H1 (cell line): ENCODE data around the gene AFF2. TPM values are rescaled to one million over a fixed set of nuclear protein-coding genes. Genes with fewer than 3 reads are reported as not detected.

ENCODE experiments used
- CTCF ChIA-PET: fragments of 300-600 bp; sonication (Branson Sonifier 250); formaldehyde crosslinking; loops from one replicate; lab custom pipeline; 2021; ENCODE audit not compliant: partially characterized antibody; lab: Charles Lee
- POLR2A ChIA-PET: fragments of 300-600 bp; sonication (Branson Sonifier 250); formaldehyde crosslinking; loops from one replicate; lab custom pipeline; 2021; ENCODE audit warnings: inconsistent platforms; ENCODE audit not compliant: partially characterized antibody; lab: Charles Lee
- DNase-seq, 2 experiments: peaks; one replicate each; pipeline versions ENCODE4 v3.0.0 to v3.0.0-alpha.2; 2010 to 2022; ENCODE audit warnings: low spot score in 2 of 2, low read depth in 1 of 2, mixed read lengths in 1 of 2
- FAIRE-seq: peaks from 2 replicates; lab custom pipeline; 2011; peaks lifted over from hg19 to GRCh38; lab: Jason Lieb, UNC
- H2AFZ ChIP-seq: 2 replicates; pipeline ENCODE4 v1.8.1; 2012; ENCODE audit warnings: low read length, inconsistent platforms
- H2AK5ac ChIP-seq: 2 replicates; pipeline ENCODE4 v1.6.1; 2013; ENCODE audit warnings: low read depth, low read length
- H2BK120ac ChIP-seq: replicated peaks from 2 replicates; pipeline ENCODE3; 2013; ENCODE audit warnings: low read depth, low read length, inconsistent platforms
- H2BK12ac ChIP-seq: 2 replicates; pipeline ENCODE4 v1.6.1; 2013; ENCODE audit warnings: low read depth, low read length
- H2BK15ac ChIP-seq: 2 replicates; pipeline ENCODE4 v1.6.1; 2013; ENCODE audit warnings: low read length
- H2BK20ac ChIP-seq: 2 replicates; pipeline ENCODE4 v1.6.1; 2013; ENCODE audit warnings: low read length
- H2BK5ac ChIP-seq: 2 replicates; pipeline ENCODE4 v1.6.1; 2013; ENCODE audit warnings: low read depth, low read length
- H3K14ac ChIP-seq: 2 replicates; pipeline ENCODE4 v1.6.1; 2013; ENCODE audit warnings: inconsistent platforms; ENCODE audit not compliant: insufficient read length
- H3K18ac ChIP-seq: 2 replicates; pipeline ENCODE4 v1.6.1; 2013; ENCODE audit warnings: low read length; ENCODE audit errors: extremely low read depth
- H3K23ac ChIP-seq: 2 replicates; pipeline ENCODE4 v1.6.1; 2013; ENCODE audit warnings: inconsistent platforms; ENCODE audit not compliant: insufficient read length
- H3K23me2 ChIP-seq: 2 replicates; pipeline ENCODE4 v1.6.1; 2013; ENCODE audit warnings: low read depth, low read length
- H3K27ac ChIP-seq: 2 replicates; pipeline ENCODE4 v1.6.1; 2011; ENCODE audit warnings: low read depth, low read length, inconsistent platforms
- H3K27me3 ChIP-seq, 4 experiments: replicated peaks in 1 of 4; 1 replicate in 1 of 4; 2 replicates in 3 of 4; pipeline versions ENCODE4 v1.6.1 to v1.8.1; 2011 to 2013; ENCODE audit warnings: low read length in 3 of 4, mild to moderate bottlenecking in 3 of 4, inconsistent platforms in 2 of 4, mixed read lengths in 2 of 4, moderate library complexity in 1 of 4; ENCODE audit not compliant: control insufficient read depth in 3 of 4, insufficient read depth in 3 of 4; ENCODE audit errors: extremely low read depth in 1 of 4
- H3K36me3 ChIP-seq, 4 experiments: 2 replicates each; pipeline versions ENCODE4 v1.6.1 to v1.8.1; 2011 to 2013; ENCODE audit warnings: mild to moderate bottlenecking in 4 of 4, low read length in 3 of 4, moderate library complexity in 2 of 4, control low read depth in 1 of 4, inconsistent platforms in 1 of 4; ENCODE audit not compliant: insufficient read depth in 4 of 4, control insufficient read depth in 2 of 4
- H3K4ac ChIP-seq: replicated peaks from 2 replicates; pipeline ENCODE3; 2013; ENCODE audit warnings: low read length, low read depth, mixed read lengths, inconsistent platforms; ENCODE audit not compliant: insufficient read length
- H3K4me1 ChIP-seq, 4 experiments: replicated peaks in 1 of 4; 1 replicate in 1 of 4; 2 replicates in 3 of 4; pipeline versions ENCODE4 v1.6.1 to v1.8.1; 2011 to 2013; ENCODE audit warnings: low read length in 3 of 4, inconsistent platforms in 2 of 4, mixed read lengths in 1 of 4; ENCODE audit not compliant: insufficient read depth in 4 of 4, control insufficient read depth in 3 of 4
- H3K4me2 ChIP-seq, 2 experiments: 2 replicates each; pipeline versions ENCODE4 v1.6.1 to v1.8.1; 2011 to 2013; ENCODE audit warnings: low read depth in 2 of 2, low read length in 2 of 2, control low read depth in 1 of 2, inconsistent platforms in 1 of 2, mild to moderate bottlenecking in 1 of 2; ENCODE audit not compliant: insufficient read depth in 1 of 2
- H3K4me3 ChIP-seq, 4 experiments: fragments of 200-600, 300-600 bp in 1 of 4; sonication (generic), shearing (Covaris generic), sonication (Bioruptor Twin) in 1 of 4; 2 replicates each; pipeline versions ENCODE4 v1.5.1 to v1.8.1; 2011 to 2016; ENCODE audit warnings: low read length in 4 of 4, low read depth in 3 of 4, control low read depth in 2 of 4, inconsistent platforms in 2 of 4, mild to moderate bottlenecking in 2 of 4, mixed read lengths in 1 of 4, moderate library complexity in 1 of 4; ENCODE audit not compliant: insufficient read depth in 2 of 4; ENCODE audit errors: extremely low read depth in 1 of 4
- H3K56ac ChIP-seq: replicated peaks from 2 replicates; pipeline ENCODE3; 2013; ENCODE audit warnings: low read depth, mild to moderate bottlenecking, mixed read lengths, low read length, inconsistent platforms; ENCODE audit not compliant: insufficient read length
- H3K79me1 ChIP-seq: 2 replicates; pipeline ENCODE4 v1.6.1; 2013; ENCODE audit warnings: low read depth, low read length, control low read depth
- H3K79me2 ChIP-seq, 2 experiments: 2 replicates each; pipeline versions ENCODE4 v1.6.1 to v1.8.1; 2012 to 2013; ENCODE audit warnings: low read length in 2 of 2, mild to moderate bottlenecking in 2 of 2, inconsistent platforms in 1 of 2; ENCODE audit not compliant: insufficient read depth in 2 of 2, control insufficient read depth in 1 of 2
- H3K9ac ChIP-seq, 4 experiments: replicated peaks in 1 of 4; 1 replicate in 1 of 4; 2 replicates in 3 of 4; pipeline versions ENCODE4 v1.6.1 to v1.8.1; 2011 to 2013; ENCODE audit warnings: low read depth in 3 of 4, low read length in 3 of 4, control low read depth in 2 of 4, mild to moderate bottlenecking in 2 of 4, moderate library complexity in 2 of 4, inconsistent platforms in 1 of 4; ENCODE audit errors: extremely low read depth in 1 of 4
- H3K9me3 ChIP-seq, 2 experiments: 2 replicates each; pipeline versions ENCODE4 v1.6.1 to v1.8.1; 2012 to 2013; ENCODE audit warnings: mild to moderate bottlenecking in 2 of 2, moderate library complexity in 2 of 2, control low read depth in 1 of 2, inconsistent platforms in 1 of 2, low read depth in 1 of 2, low read length in 1 of 2, mixed read lengths in 1 of 2; ENCODE audit not compliant: insufficient read depth in 2 of 2
- H4K20me1 ChIP-seq, 2 experiments: replicated peaks in 1 of 2; 2 replicates each; pipeline versions ENCODE3 to v1.8.1; 2011 to 2013; ENCODE audit warnings: inconsistent platforms in 2 of 2, low read length in 2 of 2, mild to moderate bottlenecking in 1 of 2; ENCODE audit not compliant: insufficient read depth in 2 of 2, control insufficient read depth in 1 of 2
- H4K5ac ChIP-seq: 2 replicates; pipeline ENCODE4 v1.6.1; 2013; ENCODE audit warnings: low read length, low read depth, mixed read lengths, inconsistent platforms; ENCODE audit not compliant: insufficient read length
- H4K8ac ChIP-seq: 2 replicates; pipeline ENCODE4 v1.8.0; 2013; ENCODE audit warnings: mild to moderate bottlenecking, moderate library complexity, low read length, inconsistent platforms; ENCODE audit not compliant: insufficient read depth; ENCODE audit errors: extremely low read depth
- H4K91ac ChIP-seq: replicated peaks from 2 replicates; pipeline ENCODE3; 2013; ENCODE audit warnings: low read length, mixed read lengths, inconsistent platforms; ENCODE audit not compliant: insufficient read length
- ASH2L ChIP-seq: fragments of 200-600, 300-600 bp; sonication (generic); IDR thresholded peaks from one replicate; pipeline ENCODE4 v1.7.1; 2017; ENCODE audit warnings: low read length
- CBX8 ChIP-seq: fragments of 300-800, 300-1000 bp; sonication (generic); IDR thresholded peaks from 2 replicates; pipeline ENCODE4 v1.7.1; 2016; ENCODE audit warnings: low read depth, low read length, borderline replicate concordance
- CHD1 ChIP-seq: IDR thresholded peaks from 2 replicates; pipeline ENCODE4 v1.6.1; 2012; ENCODE audit warnings: low read depth, low read length, improper control_type of control experiment
- EGR1 ChIP-seq: IDR thresholded peaks from 2 replicates; pipeline ENCODE4 v1.6.1; 2011; ENCODE audit warnings: low read depth, low read length, borderline replicate concordance
- GABPA ChIP-seq: IDR thresholded peaks from 2 replicates; pipeline ENCODE4 v1.6.1; 2011; ENCODE audit warnings: mild to moderate bottlenecking, low read length, moderate library complexity, borderline replicate concordance; ENCODE audit not compliant: insufficient read depth
- HDAC2 ChIP-seq, 2 experiments: fragments of 300-600 bp in 1 of 2; sonication (generic) in 1 of 2; IDR thresholded peaks; 2 replicates each; pipeline ENCODE4 v1.6.1; 2011 to 2012; ENCODE audit warnings: low read depth in 2 of 2, low read length in 2 of 2, mild to moderate bottlenecking in 2 of 2, moderate library complexity in 2 of 2, borderline replicate concordance in 1 of 2, inconsistent platforms in 1 of 2
- NANOG ChIP-seq: IDR thresholded peaks from 2 replicates; pipeline ENCODE4 v1.6.1; 2011; ENCODE audit warnings: low read length, low read depth, mild to moderate bottlenecking, inconsistent platforms; ENCODE audit not compliant: insufficient read depth, poor library complexity, severe bottlenecking
- NRF1 ChIP-seq: IDR thresholded peaks from 2 replicates; pipeline ENCODE4 v1.6.1; 2011; ENCODE audit warnings: mild to moderate bottlenecking, low read depth, low read length, improper control_type of control experiment
- RFX5 ChIP-seq: IDR thresholded peaks from 2 replicates; pipeline ENCODE4 v1.6.1; 2011; ENCODE audit warnings: low read depth, low read length, improper control_type of control experiment, borderline replicate concordance
- TEAD4 ChIP-seq: IDR thresholded peaks from 2 replicates; pipeline ENCODE4 v1.6.1; 2012; ENCODE audit warnings: low read depth, low read length, inconsistent platforms, mixed read lengths
- YY1 ChIP-seq: IDR thresholded peaks from 2 replicates; pipeline ENCODE4 v1.6.1; 2011; ENCODE audit warnings: low read depth, mild to moderate bottlenecking, low read length
- WGBS, 2 experiments: shearing (Covaris generic) in 1 of 2; methylation state at CpG; one replicate each; pipeline versions ENCODE4 v1.1.6 to v1.1.7; 2013 to 2015; ENCODE audit warnings: low lambda C conversion rate in 2 of 2, mixed read lengths in 2 of 2, inconsistent platforms in 1 of 2, low coverage in 1 of 2, missing lambda C conversion rate in 1 of 2; ENCODE audit not compliant: insufficient replicate concordance in 2 of 2, insufficient coverage in 1 of 2, insufficient read length in 1 of 2; ENCODE audit errors: extremely low coverage in 1 of 2, missing lambda C conversion rate in 1 of 2; 5-methylcytosine and 5-hydroxymethylcytosine counted together
- polyA plus RNA-seq, 7 experiments: library from polyadenylated mRNA; depleted of rRNA in 3 of 7; stranded (reverse) in 5 of 7; unstranded in 2 of 7; fragments of >200 nt in 5 of 7; fragments of 200-250 nt in 2 of 7; gene quantifications; 1 replicate in 5 of 7; 2 replicates in 1 of 7; 4 replicates in 1 of 7; pipeline versions ENCODE4 v1.2.1 to v1.2.3, GENCODE V29; 2011 to 2013; ENCODE audit warnings: missing spikeins in 2 of 7, mixed read lengths in 2 of 7
- total RNA-seq: library from RNA; stranded (reverse); fragmentation: NEBNext Ultra II Directional; extraction: Animal tissue kit (Norgen Biotek cat#: 25700); gene quantifications from 2 replicates; pipeline ENCODE4 v1.2.1, GENCODE V29; 2021
- TF ChIP-seq, protein P1 (sequence below), 3 experiments: IDR thresholded peaks; 1 replicate in 2 of 3; 2 replicates in 1 of 3; pipeline versions ENCODE4 v1.5.1 to v1.6.1; 2011; ENCODE audit warnings: low read length in 3 of 3, mild to moderate bottlenecking in 3 of 3, inconsistent platforms in 2 of 3, low read depth in 1 of 3, moderate library complexity in 1 of 3; ENCODE audit not compliant: insufficient read depth in 1 of 3; ENCODE audit errors: control extremely low read depth in 1 of 3

AFF2 gene
- total and polyA plus RNA-seq, 2 of the 8 experiments (the other 6 are each of a cell fraction or from before 2014, with no cell fraction given): 2.0 to 7.3 TPM

DNA sequence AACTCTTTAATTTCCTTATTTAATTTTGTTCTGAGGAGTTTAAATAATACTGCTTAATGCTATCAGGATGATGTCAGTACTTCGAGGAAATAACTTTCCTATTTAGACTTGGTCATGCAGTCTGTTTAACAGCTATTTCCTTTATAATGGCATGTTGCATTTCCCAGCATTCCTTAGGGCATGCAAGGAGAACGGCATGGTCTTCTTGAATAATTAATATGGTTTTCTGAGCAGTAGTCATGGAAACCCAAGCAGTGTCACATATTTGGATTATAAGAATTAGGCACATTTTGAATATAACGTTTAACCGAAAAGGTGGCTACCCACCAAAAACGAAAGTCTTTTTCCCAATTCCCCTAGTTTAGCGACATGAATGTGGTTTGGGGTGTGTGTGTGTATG, 76.0 kb downstream of the AFF2 start:
- no peak overlapping the region for H4K91ac ChIP-seq
- no peak overlapping the region for H3K23ac ChIP-seq
- no peak overlapping the region for H2AFZ ChIP-seq
- no peaks in the 10 kb centered on the region for H3K79me1 ChIP-seq
- 91% methylated on average over 6 of the region's 6 CpGs; no CpG with 5 or more reads in 1 of the 2 experiments for WGBS, 2 experiments
- no peak overlapping the region for H2BK5ac ChIP-seq
- no peak overlapping the region for H2BK120ac ChIP-seq
- no peak overlapping the region for H3K4me2 ChIP-seq
- no peaks in the 10 kb centered on the region for H3K36me3 ChIP-seq
- H3K14ac ChIP-seq: no peak overlapping the region
- no peaks in the 10 kb centered on the region for H3K4me1 ChIP-seq
- H3K56ac ChIP-seq: no peak overlapping the region
- no peak overlapping the region for H2BK20ac ChIP-seq
- ChIA-PET POLR2A (no interaction called here), CTCF (no interaction called here)
- no peak for FAIRE-seq
- no peak overlapping the region for H2BK12ac ChIP-seq
- no peak overlapping the region for H3K18ac ChIP-seq
- no peak overlapping the region for H3K4ac ChIP-seq
- H3K9ac ChIP-seq: no peak overlapping the region
- H4K5ac ChIP-seq: no peak overlapping the region
- H4K8ac ChIP-seq: no peak overlapping the region
- no peaks in the 10 kb centered on the region for H4K20me1 ChIP-seq
- H3K27ac ChIP-seq: no peak overlapping the region
- DNase-seq: no peak
- H3K4me3 ChIP-seq: no peak overlapping the region
- H3K27me3 ChIP-seq: no peaks in the 10 kb centered on the region
- no peaks in the 10 kb centered on the region for H3K9me3 ChIP-seq
- no peaks in the 10 kb centered on the region; the same call in 1 of the 2 replicates for H3K23me2 ChIP-seq
- no peak overlapping the region for H2AK5ac ChIP-seq
- H2BK15ac ChIP-seq: no peak overlapping the region
- no peaks in the 10 kb centered on the region for H3K79me2 ChIP-seq
- TF ChIP-seq RFX5 (no peak), NRF1 (no peak), TEAD4 (no peak), HDAC2 (IDR thresholded peaks at IDR 0.05; ENCODE audit: borderline replicate concordance in 1 of 2, low read depth in 2 of 2, low read length in 2 of 2) (no peak), EGR1 (no peak), ASH2L (no peak), YY1 (no peak), CHD1 (no peak), GABPA (no peak), CBX8 (no peak), NANOG (no peak)
- TF ChIP-seq, protein P1, sequence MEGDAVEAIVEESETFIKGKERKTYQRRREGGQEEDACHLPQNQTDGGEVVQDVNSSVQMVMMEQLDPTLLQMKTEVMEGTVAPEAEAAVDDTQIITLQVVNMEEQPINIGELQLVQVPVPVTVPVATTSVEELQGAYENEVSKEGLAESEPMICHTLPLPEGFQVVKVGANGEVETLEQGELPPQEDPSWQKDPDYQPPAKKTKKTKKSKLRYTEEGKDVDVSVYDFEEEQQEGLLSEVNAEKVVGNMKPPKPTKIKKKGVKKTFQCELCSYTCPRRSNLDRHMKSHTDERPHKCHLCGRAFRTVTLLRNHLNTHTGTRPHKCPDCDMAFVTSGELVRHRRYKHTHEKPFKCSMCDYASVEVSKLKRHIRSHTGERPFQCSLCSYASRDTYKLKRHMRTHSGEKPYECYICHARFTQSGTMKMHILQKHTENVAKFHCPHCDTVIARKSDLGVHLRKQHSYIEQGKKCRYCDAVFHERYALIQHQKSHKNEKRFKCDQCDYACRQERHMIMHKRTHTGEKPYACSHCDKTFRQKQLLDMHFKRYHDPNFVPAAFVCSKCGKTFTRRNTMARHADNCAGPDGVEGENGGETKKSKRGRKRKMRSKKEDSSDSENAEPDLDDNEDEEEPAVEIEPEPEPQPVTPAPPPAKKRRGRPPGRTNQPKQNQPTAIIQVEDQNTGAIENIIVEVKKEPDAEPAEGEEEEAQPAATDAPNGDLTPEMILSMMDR (IDR thresholded peaks at IDR 0.05; ENCODE audit: control extremely low read depth in 1 of 3, insufficient read depth in 1 of 3, low read depth in 1 of 3, low read length in 3 of 3): no peak
